T-helper 2 cell treated with Interferon-gamma antibody and Interleukin-4, amounts not matched to agents 100 ng/mL and 5 ng/mL, for 36 hours (primary cell): ENCODE results near the gene CAMK2N1. TPM values are rescaled to one million over a fixed set of nuclear protein-coding genes. Genes with fewer than 3 reads are reported as not detected.

Source experiments
- intact Hi-C: fragments of 100-400 bp; cut with micrococcal nuclease; formaldehyde crosslinking; loops from one replicate; pipeline ENCODE4 v1.15.1; 2023
- total RNA-seq: library from RNA; stranded (reverse); gene quantifications from 2 replicates; pipeline ENCODE4 v1.2.3, GENCODE V29; 2022

The CAMK2N1 gene
- total RNA-seq, 1 donor from 2014 or later: 0.50 TPM

- intact Hi-C loops: no loop called here
Measured at GRCh38 chr1:20479840-20480239, 6.2 kb downstream of the CAMK2N1 start.

DNA sequence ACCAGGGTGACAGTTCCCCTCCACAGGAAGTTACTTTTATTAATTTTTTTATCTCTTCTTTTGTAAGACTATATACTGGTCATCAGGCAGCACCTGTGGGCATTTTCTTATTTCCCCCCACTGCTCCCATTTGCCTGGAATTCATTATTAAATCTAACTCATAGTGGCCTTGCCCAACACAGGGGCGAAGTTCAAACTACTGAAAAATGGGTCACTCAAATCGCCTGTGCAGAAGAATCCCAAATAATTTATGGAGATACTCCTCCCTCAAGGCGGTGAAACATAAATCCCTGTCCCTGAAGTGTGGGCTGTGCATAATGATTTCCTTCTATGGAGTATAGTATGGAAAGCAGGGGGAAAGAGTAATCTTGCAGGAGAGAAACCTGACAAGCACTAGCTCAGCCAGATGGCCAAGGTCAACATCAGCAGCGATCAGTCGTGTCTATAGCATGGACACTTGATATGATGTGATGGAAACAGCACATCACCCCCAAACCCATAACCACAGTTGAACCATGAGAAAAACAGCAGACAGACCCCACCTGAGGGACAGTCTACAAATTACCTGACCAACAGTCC, 7.9 kb downstream of the CAMK2N1 start:
- intact Hi-C loops: no loop called here

DNA sequence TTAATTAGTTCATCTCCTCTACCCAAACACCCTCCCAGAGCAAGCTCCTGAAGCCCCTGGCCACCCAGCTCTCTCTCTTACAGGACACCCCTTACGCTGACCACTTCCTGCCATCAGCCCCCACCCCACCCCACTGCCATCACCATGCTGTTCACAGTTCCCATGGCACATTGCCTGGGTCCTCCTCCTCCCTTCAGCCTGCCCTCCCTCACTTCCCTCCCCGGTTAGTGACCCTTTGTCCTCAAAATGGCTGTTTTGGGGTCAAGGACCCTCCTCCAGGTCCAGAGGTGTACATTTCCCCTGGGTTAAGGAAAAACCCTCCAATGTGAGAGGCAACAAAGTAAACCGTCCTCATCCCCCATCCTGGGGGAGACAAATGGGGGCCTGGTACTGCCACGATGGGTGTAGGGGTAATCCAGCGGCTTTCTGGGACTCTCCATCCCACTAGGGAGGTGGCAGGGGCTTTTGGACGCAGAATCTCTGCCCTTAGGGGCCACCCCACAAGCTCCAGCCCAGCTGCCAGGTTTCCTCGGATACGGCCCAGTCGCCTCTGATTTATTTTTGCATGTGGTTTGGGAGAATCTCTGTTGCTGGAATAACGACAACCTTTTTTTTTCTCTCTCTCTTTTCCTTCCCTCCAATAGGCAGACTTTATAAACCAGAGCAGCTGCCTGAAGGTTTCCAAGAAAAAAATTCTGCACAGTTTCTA, 8.5 kb downstream of the CAMK2N1 start:
- intact Hi-C loops: no loop called here

DNA sequence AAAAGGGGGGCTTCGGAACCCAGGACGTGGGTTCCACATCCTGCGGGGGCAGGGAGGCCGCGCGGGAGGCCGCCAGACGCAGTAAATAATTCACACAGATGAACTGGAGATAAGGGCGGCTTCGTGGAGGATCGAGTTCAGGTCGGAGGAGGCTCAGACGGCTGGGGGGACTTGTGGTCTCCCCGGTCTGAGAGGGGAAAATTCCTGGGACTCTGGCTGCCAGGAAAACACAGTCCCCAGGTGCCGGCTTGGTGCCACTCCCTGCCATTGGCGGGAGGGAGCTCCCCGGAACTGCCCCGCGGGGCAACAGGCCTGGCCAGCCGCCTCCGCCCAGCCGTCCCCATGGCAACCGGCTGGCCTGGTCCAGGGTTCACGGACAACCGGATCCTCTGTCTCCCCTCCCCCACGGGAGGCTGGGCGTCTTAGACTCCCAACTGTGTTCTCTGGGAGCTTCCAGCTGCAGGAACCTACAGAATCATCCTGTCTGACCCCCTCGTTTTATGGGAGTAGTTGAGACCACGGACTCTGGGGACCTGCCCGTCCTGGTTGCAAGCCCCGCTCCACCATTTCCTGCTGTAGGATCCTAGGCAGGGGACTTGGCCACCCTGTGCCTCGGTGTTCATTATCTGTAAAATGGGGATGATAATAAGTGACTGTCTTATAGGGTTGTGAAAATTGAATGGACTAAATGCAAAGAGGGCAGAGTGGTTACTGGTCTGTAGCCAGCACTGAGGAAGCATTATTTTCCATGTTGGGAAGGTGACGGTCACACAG, 9.6 kb downstream of the CAMK2N1 start:
- intact Hi-C loops: no loop called here

DNA sequence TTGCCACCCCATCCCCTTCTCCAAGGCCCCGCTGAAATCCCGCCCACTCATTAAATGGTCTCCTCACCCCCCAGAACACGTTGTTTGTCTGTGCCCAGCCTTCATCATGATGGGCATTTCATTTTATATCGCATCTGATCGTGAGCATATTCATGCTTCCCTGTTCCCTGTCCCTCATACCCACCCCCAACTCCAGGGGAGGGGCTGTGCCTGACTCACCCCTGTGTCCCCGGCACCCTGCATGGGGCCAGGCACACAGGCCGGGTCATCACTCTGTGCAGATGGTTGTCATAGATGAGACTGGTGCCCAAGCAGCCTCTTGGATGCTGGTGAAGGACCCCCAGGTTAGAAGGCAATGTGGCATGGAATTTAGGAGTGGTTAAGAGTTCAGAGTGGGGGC, 11.0 kb downstream of the CAMK2N1 start:
- intact Hi-C loops: no loop called here

GRCh38 chr1:20474333-20474975, 11.6 kb downstream of the CAMK2N1 start:
- intact Hi-C loops: no loop called here

- intact Hi-C loops: no loop called here
Measured at GRCh38 chr1:20473894-20474293, 12.1 kb downstream of the CAMK2N1 start.

- intact Hi-C loops: no loop called here
Measured at GRCh38 chr1:20472860-20473711, 12.9 kb downstream of the CAMK2N1 start.

- intact Hi-C loops: no loop called here
Measured at GRCh38 chr1:20472121-20472520, 13.9 kb downstream of the CAMK2N1 start.

GRCh38 chr1:20470194-20470593, 15.8 kb downstream of the CAMK2N1 start:
- intact Hi-C loops: no loop called here

DNA sequence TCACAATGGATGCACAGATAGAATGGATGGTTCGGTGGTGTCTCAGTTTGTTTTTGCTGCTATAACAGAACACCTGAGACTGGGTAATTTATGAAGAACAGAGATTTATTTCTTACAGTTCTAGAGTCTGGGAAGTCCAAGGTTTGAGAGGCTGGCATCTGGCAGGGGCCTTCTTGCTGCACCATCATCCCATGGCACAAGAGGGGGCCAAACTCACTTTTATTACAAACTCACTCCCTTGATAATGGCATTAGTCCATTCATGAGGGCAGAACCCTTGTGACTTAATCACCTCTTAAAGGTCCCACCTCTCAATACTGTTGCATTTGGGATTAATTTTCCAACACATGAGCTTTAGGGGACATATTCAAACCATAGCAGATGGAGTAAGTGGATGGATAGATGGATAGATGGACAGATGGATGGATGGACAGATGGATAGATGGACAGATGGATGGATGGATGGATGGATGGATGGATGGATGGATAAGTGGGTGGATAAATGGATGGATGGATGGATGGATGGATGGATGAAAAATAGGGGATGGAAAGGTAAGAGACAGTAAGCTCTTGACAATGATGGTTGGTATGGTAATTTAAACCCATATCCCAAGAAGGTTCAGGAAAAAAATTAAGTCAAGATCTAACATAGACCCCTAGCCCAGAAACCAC, 16.5 kb downstream of the CAMK2N1 start:
- intact Hi-C loops: no loop called here

GRCh38 chr1:20466273-20466672, 19.7 kb downstream of the CAMK2N1 start:
- intact Hi-C loops: no loop called here

DNA sequence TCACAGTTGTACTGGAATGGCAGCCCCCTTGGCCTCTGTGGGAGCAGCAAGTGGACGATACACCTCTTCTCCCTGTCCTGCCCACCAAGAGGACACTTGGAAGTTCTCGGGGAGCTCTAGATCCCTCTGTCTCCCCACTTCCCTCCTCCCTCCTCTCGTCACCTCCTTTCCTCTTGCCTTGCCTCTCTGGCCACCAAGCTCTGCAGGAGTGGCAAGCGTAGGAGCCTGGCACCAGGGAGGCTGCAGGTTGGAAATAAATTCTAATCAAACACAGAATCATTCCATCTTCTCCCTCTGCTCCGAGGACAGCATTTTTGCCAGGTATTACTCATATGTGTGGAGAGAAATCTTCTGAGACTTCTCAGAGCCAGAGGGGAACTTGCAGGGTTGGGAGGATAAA, 20.8 kb downstream of the CAMK2N1 start:
- intact Hi-C loops: no loop called here

GRCh38 chr1:20463502-20463901, 22.5 kb downstream of the CAMK2N1 start:
- intact Hi-C loops: no loop called here

- intact Hi-C loops: no loop called here
Measured at GRCh38 chr1:20462397-20462796, 23.6 kb downstream of the CAMK2N1 start.

GRCh38 chr1:20458717-20459116, 27.3 kb downstream of the CAMK2N1 start:
- intact Hi-C loops: no loop called here

DNA sequence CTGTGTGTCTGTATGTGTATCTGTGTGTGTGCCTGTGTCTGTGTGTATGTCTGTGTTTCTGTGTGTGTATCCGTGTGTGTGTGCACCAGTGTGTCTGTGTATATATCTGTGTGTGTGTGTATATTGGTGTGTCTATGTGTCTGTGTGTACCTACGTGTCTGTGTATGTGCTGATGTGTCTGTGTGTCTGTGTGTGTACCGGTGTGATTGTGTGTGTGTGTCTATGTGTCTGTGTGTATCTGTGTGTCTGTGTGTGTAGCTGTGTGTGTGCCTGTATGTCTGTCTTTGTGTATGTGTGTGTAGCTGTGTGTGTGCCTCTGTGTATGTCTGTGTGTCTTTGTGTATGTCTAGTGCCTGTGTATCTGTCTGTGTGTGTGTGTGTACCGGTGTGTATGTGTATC, 32.0 kb downstream of the CAMK2N1 start:
- intact Hi-C loops: no loop called here

GRCh38 chr1:20449735-20450311, 36.2 kb downstream of the CAMK2N1 start:
- intact Hi-C loops: no loop called here

DNA sequence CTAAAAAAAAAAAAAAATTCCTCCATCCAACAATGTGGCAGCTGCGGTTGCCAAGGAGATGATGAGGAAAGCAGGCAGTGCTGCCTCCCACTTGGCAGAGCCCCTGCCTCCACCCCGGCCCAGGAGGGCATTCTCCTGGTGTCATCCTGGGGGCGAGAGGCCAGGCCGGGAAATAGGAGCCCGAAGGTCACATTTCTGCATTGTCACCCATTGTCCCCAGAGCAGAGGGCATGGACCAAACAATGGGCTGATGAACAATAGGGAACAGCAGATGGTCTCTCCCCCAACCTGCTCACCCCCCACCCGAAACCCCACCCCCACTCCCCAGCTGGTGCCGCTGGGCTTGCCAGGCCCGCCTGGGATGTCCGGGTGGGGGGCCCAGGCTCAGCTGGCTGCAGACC, 37.3 kb downstream of the CAMK2N1 start:
- intact Hi-C loops: no loop called here

DNA sequence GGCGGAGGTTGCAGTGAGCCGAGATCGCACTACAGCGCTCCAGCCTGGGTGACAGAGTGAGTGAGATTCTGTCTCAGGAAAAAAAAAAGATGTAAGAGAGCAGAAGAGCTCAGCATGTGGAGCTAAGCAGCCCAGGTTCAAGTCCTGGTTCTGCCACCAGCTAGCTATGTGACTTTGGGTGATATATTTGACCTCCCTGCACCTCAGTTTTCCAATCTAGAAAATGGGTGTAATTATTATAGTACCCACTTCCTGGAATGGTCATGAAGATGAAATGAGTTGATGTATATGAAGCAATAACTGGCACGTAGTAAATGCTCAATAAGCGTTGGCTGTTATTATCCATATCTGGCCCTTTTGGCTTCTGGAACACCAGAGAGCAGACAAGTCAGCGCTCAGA, 38.2 kb downstream of the CAMK2N1 start:
- intact Hi-C loops: no loop called here
